Right ventricle myocardium superior (tissue), 1 donor: Measurements from ENCODE around the gene TENM4. TPM values are rescaled to one million over a fixed set of nuclear protein-coding genes. Genes with fewer than 3 reads are reported as not detected.

Experiments
- ATAC-seq: fragments of 200-7000 bp; cut with Tn5 transposase; one replicate; pipeline ENCODE4 v1.9.1; 2020; ENCODE audit warnings: mild to moderate bottlenecking; ENCODE audit not compliant: poor library complexity
- DNase-seq: peaks from one replicate; pipeline ENCODE4 v3.0.0-alpha.2; 2020
- intact Hi-C: fragments of 100-400 bp; cut with DNase I; formaldehyde crosslinking; loops from one replicate; pipeline ENCODE4 v1.11.2; 2022
- total RNA-seq: library from RNA; stranded (reverse); fragmentation: NEBNext Ultra II Directional; extraction: Animal tissue kit (Norgen Biotek cat#: 25700); gene quantifications from one replicate; pipeline ENCODE4 v1.2.1, GENCODE V29; 2021
- donor health status: DM: no; HTN: yes; CAD: no; lungs with severe emphysema.

Gene TENM4
- total RNA-seq, 1 donor from 2014 or later = 0.81 TPM

GRCh38 chr11:78657968-78658839, 782.6 kb downstream of the TENM4 start:
- no peak for DNase-seq
- ATAC-seq = no peak
- intact Hi-C loops = no loop called here

- intact Hi-C loops = no loop called here
- DNase-seq (no peak), ATAC-seq (no peak)
Measured at GRCh38 chr11:78657441-78657840, 783.4 kb downstream of the TENM4 start.

- ATAC-seq = no peak
- intact Hi-C loops = no loop called here
- DNase-seq = no peak
Measured at GRCh38 chr11:78656984-78657383, 783.8 kb downstream of the TENM4 start.

GRCh38 chr11:78656327-78656726, 784.5 kb downstream of the TENM4 start:
- intact Hi-C loops = no loop called here
- ATAC-seq = no peak
- no peak for DNase-seq

GRCh38 chr11:78655561-78655960, 785.3 kb downstream of the TENM4 start:
- ATAC-seq (no peak), DNase-seq (no peak)
- intact Hi-C loops = no loop called here

GRCh38 chr11:78654866-78655265, 786.0 kb downstream of the TENM4 start:
- intact Hi-C loops = no loop called here
- DNase-seq (no peak), ATAC-seq (no peak)

GRCh38 chr11:78654071-78654470, 786.8 kb downstream of the TENM4 start:
- intact Hi-C loops = no loop called here
- DNase-seq (no peak), ATAC-seq (no peak)

- intact Hi-C loops = no loop called here
- no peak for DNase-seq
- no peak for ATAC-seq
Measured at GRCh38 chr11:78653294-78653909, 787.4 kb downstream of the TENM4 start.

- ATAC-seq (no peak), DNase-seq (no peak)
- intact Hi-C loops = no loop called here
Measured at GRCh38 chr11:78652843-78653239, 788.0 kb downstream of the TENM4 start.

- intact Hi-C loops = no loop called here
- DNase-seq (no peak), ATAC-seq (no peak)
Measured at GRCh38 chr11:78651923-78652842, 788.6 kb downstream of the TENM4 start.

- no peak for DNase-seq
Measured at GRCh38 chr11:78651136-78651775, 789.6 kb downstream of the TENM4 start.

GRCh38 chr11:78649361-78650215, 791.2 kb downstream of the TENM4 start:
- DNase-seq (no peak), ATAC-seq (no peak)
- intact Hi-C loops = loop anchor here (5.0 to 10.0 kb wide), 3 partner anchors 63 to 845 kb away; no protein-coding TSS in a partner anchor

More at GRCh38 chr11:78651136-78651775, 789.6 kb downstream of the TENM4 start:
- ATAC-seq = no peak
- intact Hi-C loops = no loop called here

- DNase-seq = no peak
- no peak for ATAC-seq
- intact Hi-C loops = loop anchor here (5.0 to 10.0 kb wide), 3 partner anchors 64 to 847 kb away; no protein-coding TSS in a partner anchor
Measured at GRCh38 chr11:78647986-78648875, 792.6 kb downstream of the TENM4 start.

- ATAC-seq = no peak
- no peak for DNase-seq
- intact Hi-C loops = loop anchor here (5.0 to 10.0 kb wide), 3 partner anchors 65 to 847 kb away; no protein-coding TSS in a partner anchor
Measured at GRCh38 chr11:78647266-78647915, 793.4 kb downstream of the TENM4 start.

- DNase-seq (no peak), ATAC-seq (peak; percentile 83)
- intact Hi-C loops = loop anchor here (5.0 to 10.0 kb wide), 3 partner anchors 66 to 848 kb away; no protein-coding TSS in a partner anchor
Measured at GRCh38 chr11:78646564-78647185, 794.2 kb downstream of the TENM4 start.
